Liver (tissue), 9 donors: ENCODE measurements around the gene SNX19. TPM values are rescaled to one million over a fixed set of nuclear protein-coding genes. Genes with fewer than 3 reads are reported as not detected.

Experiments
- DNase-seq: peaks from one replicate; pipeline ENCODE4 v3.0.0-alpha.2; 2017; ENCODE audit warnings: low spot score
- H3K27ac ChIP-seq, 2 donors: one replicate each; pipeline ENCODE4 v1.7.0; 2013; ENCODE audit warnings: inconsistent platforms in 2 of 2, low read length in 2 of 2, control low read depth in 1 of 2, low read depth in 1 of 2, mild to moderate bottlenecking in 1 of 2
- H3K27me3 ChIP-seq, 4 donors: one replicate each; pipeline versions ENCODE4 v1.6.1 to v1.7.0; 2013; ENCODE audit warnings: low read length in 3 of 4, inconsistent platforms in 1 of 4, mild to moderate bottlenecking in 1 of 4, moderate library complexity in 1 of 4; ENCODE audit not compliant: control insufficient read depth in 4 of 4, insufficient read depth in 4 of 4
- H3K36me3 ChIP-seq, 4 donors: one replicate each; pipeline versions ENCODE4 v1.6.1 to v1.7.0; 2013; ENCODE audit warnings: low read length in 3 of 4, mild to moderate bottlenecking in 3 of 4, low read depth in 1 of 4, moderate library complexity in 1 of 4; ENCODE audit not compliant: control insufficient read depth in 4 of 4, insufficient read depth in 3 of 4
- H3K4me1 ChIP-seq, 4 donors: one replicate each; pipeline versions ENCODE4 v1.6.1 to v1.7.0; 2013; ENCODE audit warnings: low read length in 3 of 4, mild to moderate bottlenecking in 3 of 4, moderate library complexity in 1 of 4; ENCODE audit not compliant: control insufficient read depth in 4 of 4, insufficient read depth in 4 of 4
- H3K4me3 ChIP-seq, 3 donors: one replicate each; pipeline versions ENCODE4 v1.6.1 to v1.7.0; 2013; ENCODE audit warnings: low read length in 3 of 3, control low read depth in 1 of 3, low read depth in 1 of 3, mild to moderate bottlenecking in 1 of 3
- H3K9ac ChIP-seq, 2 donors: one replicate each; pipeline ENCODE4 v1.7.0; 2013; ENCODE audit warnings: low read length in 2 of 2, mild to moderate bottlenecking in 2 of 2, moderate library complexity in 2 of 2, control low read depth in 1 of 2, low read depth in 1 of 2
- H3K9me3 ChIP-seq, 4 donors: one replicate each; pipeline versions ENCODE4 v1.6.1 to v1.7.0; 2013; ENCODE audit warnings: low read length in 3 of 4; ENCODE audit not compliant: control insufficient read depth in 4 of 4
- EGR1 ChIP-seq, 2 donors: IDR thresholded peaks; 2 replicates each; pipeline ENCODE4 v1.6.1; 2016 to 2018; ENCODE audit warnings: antibody characterized with exemption in 2 of 2, low read depth in 2 of 2
- FOXA1 ChIP-seq: IDR thresholded peaks from 2 replicates; pipeline ENCODE4 v1.6.1; 2016; ENCODE audit warnings: antibody characterized with exemption
- GABPA ChIP-seq, 2 donors: IDR thresholded peaks in 1 of 2; conservative IDR thresholded peaks in 1 of 2; 2 replicates each; pipeline ENCODE4 v1.6.1; 2016; ENCODE audit warnings: antibody characterized with exemption in 2 of 2, mild to moderate bottlenecking in 1 of 2, moderate library complexity in 1 of 2
- HNF4A ChIP-seq, 2 donors: conservative IDR thresholded peaks; 2 replicates each; pipeline ENCODE4 v1.6.1; 2016; ENCODE audit warnings: antibody characterized with exemption in 2 of 2, mild to moderate bottlenecking in 2 of 2
- JUND ChIP-seq, 2 donors: IDR thresholded peaks; 2 replicates each; pipeline ENCODE4 v1.6.1; 2016; ENCODE audit warnings: antibody characterized with exemption in 2 of 2
- MAX ChIP-seq: IDR thresholded peaks from 2 replicates; pipeline ENCODE4 v1.6.1; 2016; ENCODE audit warnings: antibody characterized with exemption
- NR2F2 ChIP-seq: IDR thresholded peaks from 2 replicates; pipeline ENCODE4 v1.6.1; 2016; ENCODE audit warnings: antibody characterized with exemption
- REST ChIP-seq: IDR thresholded peaks from 2 replicates; pipeline ENCODE4 v1.6.1; 2016; ENCODE audit warnings: antibody characterized with exemption, mild to moderate bottlenecking
- RXRA ChIP-seq, 2 donors: IDR thresholded peaks; 2 replicates each; pipeline ENCODE4 v1.6.1; 2017 to 2018; ENCODE audit warnings: antibody characterized with exemption in 2 of 2, mild to moderate bottlenecking in 1 of 2
- SP1 ChIP-seq: IDR thresholded peaks from 2 replicates; pipeline ENCODE4 v1.6.1; 2018; ENCODE audit warnings: antibody characterized with exemption, mild to moderate bottlenecking
- YY1 ChIP-seq: IDR thresholded peaks from 2 replicates; pipeline ENCODE4 v1.6.1; 2016; ENCODE audit warnings: antibody characterized with exemption, mild to moderate bottlenecking
- WGBS: extraction: QIAGEN DNeasy Blood & Tissue Kit; methylation state at CpG from one replicate; pipeline ENCODE4 v1.1.7; 2013; 5-methylcytosine and 5-hydroxymethylcytosine counted together
- polyA plus RNA-seq, 2 donors: library from polyadenylated mRNA; stranded (reverse) in 1 of 2; unstranded in 1 of 2; fragments of 200-250 nt in 1 of 2; fragments of >200 nt in 1 of 2; fragmentation: Nextera tagmentation in 1 of 2; extraction: Ambion mirVana in 1 of 2; gene quantifications; one replicate each; pipeline versions ENCODE4 v1.2.1 to v1.2.3, GENCODE V29; 2013 to 2015
- total RNA-seq, 2 donors: library from RNA; depleted of rRNA; stranded (reverse); fragments of >200 nt; gene quantifications; one replicate each; pipeline ENCODE4 v1.2.3, GENCODE V29; 2014
- TF ChIP-seq, protein P1 (sequence below): IDR thresholded peaks from 2 replicates; pipeline ENCODE4 v1.6.1; 2016; ENCODE audit warnings: antibody characterized with exemption
- donor health status: healthy.
- donor health status: healthy.
- donor health status: healthy.
- donor health status: healthy.
- donor health status: healthy.

Gene SNX19
- total and polyA plus RNA-seq, 4 donors = 16.5 to 94.5 (median 32.7) TPM

DNA sequence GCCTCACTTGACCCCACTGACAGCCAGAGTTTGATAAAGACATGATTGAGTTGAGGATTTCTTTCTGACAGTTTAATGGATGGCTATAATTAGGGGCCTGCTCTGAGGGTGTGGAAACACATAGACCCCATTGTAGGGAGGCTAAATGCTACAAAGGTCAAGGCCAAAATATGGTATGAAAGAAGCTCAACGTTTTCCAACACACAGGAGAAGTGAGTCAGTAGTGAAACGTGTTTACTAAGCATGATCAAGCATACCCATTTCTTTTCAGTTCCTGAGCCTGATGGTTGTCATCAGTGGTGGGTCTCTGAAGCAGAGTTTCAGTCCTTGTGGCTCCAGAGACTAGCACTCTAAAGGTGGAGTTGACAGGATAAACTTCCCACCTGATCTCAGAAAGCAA lies 69.7 kb downstream of the SNX19 start:
- WGBS = 51% methylated on average over 2 of the region's 2 CpGs
- no peak for DNase-seq
- Histone ChIP-seq H3K27ac (no peak overlapping the region), H3K36me3 (no peaks in the 10 kb centered on the region), H3K4me1 (no peaks in the 10 kb centered on the region), H3K4me3 (no peak overlapping the region), H3K9me3 (no peaks in the 10 kb centered on the region), H3K9ac (no peak overlapping the region), H3K27me3 (peaks cover 0 to 7% (median 2%) of the 10 kb centered on the region in 4 donors)
- no peak for TF ChIP-seq REST
- no peak for TF ChIP-seq HNF4A (conservative IDR thresholded peaks at IDR 0.05)
- no peak for TF ChIP-seq NR2F2
- TF ChIP-seq, protein P1, sequence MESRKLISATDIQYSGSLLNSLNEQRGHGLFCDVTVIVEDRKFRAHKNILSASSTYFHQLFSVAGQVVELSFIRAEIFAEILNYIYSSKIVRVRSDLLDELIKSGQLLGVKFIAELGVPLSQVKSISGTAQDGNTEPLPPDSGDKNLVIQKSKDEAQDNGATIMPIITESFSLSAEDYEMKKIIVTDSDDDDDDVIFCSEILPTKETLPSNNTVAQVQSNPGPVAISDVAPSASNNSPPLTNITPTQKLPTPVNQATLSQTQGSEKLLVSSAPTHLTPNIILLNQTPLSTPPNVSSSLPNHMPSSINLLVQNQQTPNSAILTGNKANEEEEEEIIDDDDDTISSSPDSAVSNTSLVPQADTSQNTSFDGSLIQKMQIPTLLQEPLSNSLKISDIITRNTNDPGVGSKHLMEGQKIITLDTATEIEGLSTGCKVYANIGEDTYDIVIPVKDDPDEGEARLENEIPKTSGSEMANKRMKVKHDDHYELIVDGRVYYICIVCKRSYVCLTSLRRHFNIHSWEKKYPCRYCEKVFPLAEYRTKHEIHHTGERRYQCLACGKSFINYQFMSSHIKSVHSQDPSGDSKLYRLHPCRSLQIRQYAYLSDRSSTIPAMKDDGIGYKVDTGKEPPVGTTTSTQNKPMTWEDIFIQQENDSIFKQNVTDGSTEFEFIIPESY = no peak
- no peak for TF ChIP-seq SP1
- TF ChIP-seq GABPA (IDR thresholded peaks at IDR 0.05 in 1 of 2, conservative IDR thresholded peaks at IDR 0.05 in 1 of 2) = no peak
- no peak for TF ChIP-seq MAX
- TF ChIP-seq RXRA (IDR thresholded peaks at IDR 0.05) = no peak
- no peak for TF ChIP-seq YY1

DNA sequence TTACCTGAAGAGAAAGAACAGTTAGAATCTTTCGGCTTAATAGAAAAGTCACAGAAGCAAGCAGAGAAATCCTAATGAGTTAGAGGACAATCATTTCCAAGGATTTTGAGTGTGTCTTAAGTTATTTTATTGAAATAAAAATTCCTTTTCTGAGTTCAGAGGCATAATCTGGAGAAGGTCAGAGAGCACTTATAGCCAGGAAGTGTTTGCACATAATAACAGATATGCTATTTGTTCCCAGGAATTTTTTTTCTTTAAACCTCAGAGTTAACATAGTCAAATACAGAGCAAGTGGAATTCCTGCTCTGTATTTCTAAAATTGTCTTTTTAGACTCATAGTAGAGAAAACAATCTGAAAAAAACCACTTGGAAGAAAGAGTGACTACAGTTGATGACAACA lies 74.3 kb downstream of the SNX19 start:
- TF ChIP-seq NR2F2 (peak; percentile 14), HNF4A (conservative IDR thresholded peaks at IDR 0.05) (no peak)
- 96% methylated on average over 1 of the region's 1 CpG for WGBS
- no peak overlapping the region for H3K27ac ChIP-seq
- H3K9me3 ChIP-seq = no peaks in the 10 kb centered on the region
- H3K4me3 ChIP-seq = no peak overlapping the region
- no peaks in the 10 kb centered on the region for H3K27me3 ChIP-seq
- no peaks in the 10 kb centered on the region for H3K36me3 ChIP-seq
- no peak for DNase-seq
- no peaks in the 10 kb centered on the region for H3K4me1 ChIP-seq
- no peak overlapping the region for H3K9ac ChIP-seq

GRCh38 chr11:130840679-130841078 lies 75.6 kb downstream of the SNX19 start:
- Histone ChIP-seq H3K27ac (no peak overlapping the region), H3K9me3 (no peaks in the 10 kb centered on the region), H3K9ac (no peak overlapping the region), H3K27me3 (no peaks in the 10 kb centered on the region), H3K36me3 (no peaks in the 10 kb centered on the region), H3K4me1 (no peaks in the 10 kb centered on the region), H3K4me3 (no peak overlapping the region)
- DNase-seq = no peak
- 53% methylated on average over 3 of the region's 3 CpGs for WGBS
- no peak for TF ChIP-seq EGR1 (IDR thresholded peaks at IDR 0.05; ENCODE audit: low read depth in 2 of 2)
- TF ChIP-seq SP1 = no peak
- TF ChIP-seq JUND (IDR thresholded peaks at IDR 0.05) = no peak
- TF ChIP-seq, protein P1 = no peak
- no peak for TF ChIP-seq FOXA1
- no peak for TF ChIP-seq HNF4A (conservative IDR thresholded peaks at IDR 0.05)
- no peak for TF ChIP-seq NR2F2
